ENCODE results near the gene TBC1D2. TPM values are rescaled to one million over a fixed set of nuclear protein-coding genes. Genes with fewer than 3 reads are reported as not detected.

The TBC1D2 gene
- polyA plus RNA-seq, 2 of the 4 experiments (the other 2 are of a cell fraction), result 3.3 to 7.3 TPM

DNA sequence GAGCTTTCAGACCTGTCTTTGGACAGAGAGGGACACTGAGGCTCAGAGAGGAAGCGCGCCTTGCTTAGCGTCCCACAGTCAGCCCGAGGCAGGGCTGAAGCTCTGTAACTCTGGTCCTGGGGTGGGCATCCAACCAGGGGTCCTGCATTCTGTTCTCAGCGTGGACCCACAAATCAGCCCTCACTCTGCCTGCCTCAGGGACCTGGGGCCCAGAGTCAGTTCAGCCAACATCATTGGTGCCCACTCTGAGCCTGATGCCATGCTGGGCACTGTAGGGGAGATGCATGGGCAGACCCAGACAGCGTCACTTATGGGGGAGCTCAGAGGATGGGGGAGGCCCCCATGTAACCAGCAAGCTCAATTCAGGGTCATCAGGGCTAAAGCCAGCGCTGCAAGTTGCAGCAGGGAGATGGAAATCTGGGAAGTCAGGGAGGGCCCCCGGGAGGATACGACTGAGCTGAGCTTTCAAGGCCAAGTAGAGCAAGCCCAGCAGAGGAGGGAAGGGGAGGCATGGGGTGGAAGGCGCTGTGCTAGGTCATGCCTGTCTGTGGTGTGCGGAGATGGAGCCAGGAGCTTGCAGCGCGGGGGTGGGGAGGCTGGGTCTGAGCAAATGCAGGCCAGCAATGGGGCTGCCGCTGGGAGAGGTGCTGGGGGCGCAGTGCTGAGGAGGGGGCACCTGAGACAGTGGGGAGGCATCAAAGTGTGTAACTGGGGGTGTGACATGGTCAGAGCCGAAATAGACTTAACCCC, 84.1 kb downstream of the TBC1D2 start:
- CTCF ChIA-PET, result interaction anchor here (1.2 to 2.1 kb wide), 5 partner anchors 9 to 248 kb away, joined by 3 to 5 read pairs (median 4); partner anchors contain the start of gene TRMO
- H3K4me2 ChIP-seq, result no peak overlapping the region
- TF ChIP-seq, protein P1, sequence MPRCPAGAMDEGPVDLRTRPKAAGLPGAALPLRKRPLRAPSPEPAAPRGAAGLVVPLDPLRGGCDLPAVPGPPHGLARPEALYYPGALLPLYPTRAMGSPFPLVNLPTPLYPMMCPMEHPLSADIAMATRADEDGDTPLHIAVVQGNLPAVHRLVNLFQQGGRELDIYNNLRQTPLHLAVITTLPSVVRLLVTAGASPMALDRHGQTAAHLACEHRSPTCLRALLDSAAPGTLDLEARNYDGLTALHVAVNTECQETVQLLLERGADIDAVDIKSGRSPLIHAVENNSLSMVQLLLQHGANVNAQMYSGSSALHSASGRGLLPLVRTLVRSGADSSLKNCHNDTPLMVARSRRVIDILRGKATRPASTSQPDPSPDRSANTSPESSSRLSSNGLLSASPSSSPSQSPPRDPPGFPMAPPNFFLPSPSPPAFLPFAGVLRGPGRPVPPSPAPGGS (IDR thresholded peaks at IDR 0.05), result no peak
- TF ChIP-seq, protein P2, sequence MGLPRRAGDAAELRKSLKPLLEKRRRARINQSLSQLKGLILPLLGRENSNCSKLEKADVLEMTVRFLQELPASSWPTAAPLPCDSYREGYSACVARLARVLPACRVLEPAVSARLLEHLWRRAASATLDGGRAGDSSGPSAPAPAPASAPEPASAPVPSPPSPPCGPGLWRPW (IDR thresholded peaks at IDR 0.05), result no peak
- TF ChIP-seq, protein P3, sequence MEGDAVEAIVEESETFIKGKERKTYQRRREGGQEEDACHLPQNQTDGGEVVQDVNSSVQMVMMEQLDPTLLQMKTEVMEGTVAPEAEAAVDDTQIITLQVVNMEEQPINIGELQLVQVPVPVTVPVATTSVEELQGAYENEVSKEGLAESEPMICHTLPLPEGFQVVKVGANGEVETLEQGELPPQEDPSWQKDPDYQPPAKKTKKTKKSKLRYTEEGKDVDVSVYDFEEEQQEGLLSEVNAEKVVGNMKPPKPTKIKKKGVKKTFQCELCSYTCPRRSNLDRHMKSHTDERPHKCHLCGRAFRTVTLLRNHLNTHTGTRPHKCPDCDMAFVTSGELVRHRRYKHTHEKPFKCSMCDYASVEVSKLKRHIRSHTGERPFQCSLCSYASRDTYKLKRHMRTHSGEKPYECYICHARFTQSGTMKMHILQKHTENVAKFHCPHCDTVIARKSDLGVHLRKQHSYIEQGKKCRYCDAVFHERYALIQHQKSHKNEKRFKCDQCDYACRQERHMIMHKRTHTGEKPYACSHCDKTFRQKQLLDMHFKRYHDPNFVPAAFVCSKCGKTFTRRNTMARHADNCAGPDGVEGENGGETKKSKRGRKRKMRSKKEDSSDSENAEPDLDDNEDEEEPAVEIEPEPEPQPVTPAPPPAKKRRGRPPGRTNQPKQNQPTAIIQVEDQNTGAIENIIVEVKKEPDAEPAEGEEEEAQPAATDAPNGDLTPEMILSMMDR (IDR thresholded peaks at IDR 0.05), result no peak
- FAIRE-seq (no peak), DNase-seq (ENCODE audit: low read depth in 1 of 2, low spot score in 1 of 2) (no peak), ATAC-seq (no peak)
- 0 out of 3 replicates have a peak, but pooled peaks cover 3% of the 10 kb centered on the region for H3K4me1 ChIP-seq
- no peaks in the 10 kb centered on the region for H3K9me3 ChIP-seq
- H3K27ac ChIP-seq, result no peak overlapping the region
- H3K4me3 ChIP-seq, result no peak overlapping the region
- 72% methylated on average over 12 of the region's 16 CpGs for WGBS (ENCODE audit: missing lambda C conversion rate)
- POLR2A ChIA-PET, result no interaction called here

DNA sequence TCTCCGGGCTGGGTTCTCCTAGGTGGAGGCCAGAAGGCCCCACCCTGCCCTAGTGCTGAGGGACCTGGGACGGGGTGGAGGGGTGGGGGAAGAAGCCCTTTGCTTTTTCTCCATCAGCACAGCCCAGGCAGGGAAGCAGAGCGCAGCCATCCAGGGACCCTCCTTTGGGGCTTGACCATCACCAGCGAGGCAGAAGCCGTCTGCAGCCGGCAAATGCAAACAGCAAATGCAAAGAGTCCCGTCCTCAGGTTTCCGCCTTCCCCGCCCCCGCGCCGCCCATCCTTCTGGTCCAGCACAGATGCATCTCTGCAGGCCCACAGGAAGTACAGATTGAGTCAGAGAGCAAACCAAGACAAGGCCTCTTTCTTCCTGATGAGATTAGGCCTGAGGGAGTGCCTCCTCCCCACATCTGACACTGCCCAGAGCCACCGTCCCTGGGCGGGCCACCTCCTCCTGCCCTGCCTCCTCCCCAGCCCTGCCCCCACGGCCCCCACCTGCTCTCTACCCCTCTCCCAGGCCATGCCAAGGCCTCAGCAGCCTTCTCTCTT, 86.4 kb downstream of the TBC1D2 start:
- TF ChIP-seq, protein P4, sequence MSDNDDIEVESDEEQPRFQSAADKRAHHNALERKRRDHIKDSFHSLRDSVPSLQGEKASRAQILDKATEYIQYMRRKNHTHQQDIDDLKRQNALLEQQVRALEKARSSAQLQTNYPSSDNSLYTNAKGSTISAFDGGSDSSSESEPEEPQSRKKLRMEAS (IDR thresholded peaks at IDR 0.05), result no peak
- TF ChIP-seq HEYL (CRISPR knock-in tag; IDR thresholded peaks at IDR 0.05), result no peak
- no peak for TF ChIP-seq CBX8 (IDR thresholded peaks at IDR 0.05)
- no peak for TF ChIP-seq SMC3 (IDR thresholded peaks at IDR 0.05)
- no peak for TF ChIP-seq FOXS1 (CRISPR knock-in tag; IDR thresholded peaks at IDR 0.05)
- TF ChIP-seq ESRRA (IDR thresholded peaks at IDR 0.05; ENCODE audit: borderline replicate concordance, low read length), result no peak
- FAIRE-seq (no peak), DNase-seq (ENCODE audit: low read depth in 1 of 2, low spot score in 1 of 2) (no peak), ATAC-seq (peak in 1 of 2 experiments; percentile 30; a peak in 3 of 6 replicates)
- H3K4me2 ChIP-seq, result no peak overlapping the region
- no peaks in the 10 kb centered on the region for H3K9me3 ChIP-seq
- H3K4me1 ChIP-seq, result 0 out of 3 replicates have a peak, but pooled peaks cover 3% of the 10 kb centered on the region
- CTCF ChIA-PET, result interaction anchor here (1.5 kb wide), 1 partner anchor 13 kb away, joined by 5 read pairs; no protein-coding TSS in a partner anchor
- H3K27ac ChIP-seq, result no peak overlapping the region
- POLR2A ChIA-PET, result no interaction called here
- WGBS (ENCODE audit: missing lambda C conversion rate), result 90% methylated on average over 12 of the region's 15 CpGs
- H3K4me3 ChIP-seq, result no peak overlapping the region

DNA sequence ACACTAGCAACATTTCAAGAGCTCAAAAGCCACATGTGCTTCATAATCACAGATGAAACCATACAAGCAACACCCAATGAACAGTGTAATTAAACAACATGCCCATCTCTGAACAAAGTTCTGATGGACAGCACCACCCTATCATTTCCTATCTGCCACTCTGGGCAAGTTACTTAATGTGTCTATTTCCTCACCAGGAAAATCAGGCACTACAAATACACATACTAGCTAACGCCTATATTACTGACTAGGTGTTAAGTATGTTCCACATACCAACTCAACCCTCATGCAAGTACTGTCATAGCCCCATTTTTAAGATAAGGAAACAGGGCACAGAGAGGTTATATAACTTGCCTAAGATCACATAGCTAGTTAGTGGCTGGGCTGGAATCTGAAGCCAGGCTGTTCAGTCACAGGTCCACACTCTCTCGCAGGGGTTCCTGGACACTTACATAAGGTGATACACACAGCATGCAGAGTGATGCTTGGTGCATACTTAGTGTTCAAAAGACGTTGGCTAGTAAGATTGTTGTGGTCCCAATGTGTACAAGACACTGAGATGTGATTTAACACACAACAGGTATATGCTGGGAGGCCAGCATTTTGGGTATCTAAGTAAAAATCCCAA, 87.2 kb downstream of the TBC1D2 start:
- ChIA-PET CTCF (interaction anchor here (0.7 kb wide), 1 partner anchor 10 kb away, joined by 3 read pairs; no protein-coding TSS in a partner anchor), POLR2A (no interaction called here)
- no peak for FAIRE-seq
- TF ChIP-seq KDM1A (IDR thresholded peaks at IDR 0.05; ENCODE audit: low read depth) (no peak), CHD2 (IDR thresholded peaks at IDR 0.05; ENCODE audit: low read length, partially characterized antibody) (no peak), TP53 (CRISPR knock-in tag; IDR thresholded peaks at IDR 0.05) (no peak)
- TF ChIP-seq, protein P5, sequence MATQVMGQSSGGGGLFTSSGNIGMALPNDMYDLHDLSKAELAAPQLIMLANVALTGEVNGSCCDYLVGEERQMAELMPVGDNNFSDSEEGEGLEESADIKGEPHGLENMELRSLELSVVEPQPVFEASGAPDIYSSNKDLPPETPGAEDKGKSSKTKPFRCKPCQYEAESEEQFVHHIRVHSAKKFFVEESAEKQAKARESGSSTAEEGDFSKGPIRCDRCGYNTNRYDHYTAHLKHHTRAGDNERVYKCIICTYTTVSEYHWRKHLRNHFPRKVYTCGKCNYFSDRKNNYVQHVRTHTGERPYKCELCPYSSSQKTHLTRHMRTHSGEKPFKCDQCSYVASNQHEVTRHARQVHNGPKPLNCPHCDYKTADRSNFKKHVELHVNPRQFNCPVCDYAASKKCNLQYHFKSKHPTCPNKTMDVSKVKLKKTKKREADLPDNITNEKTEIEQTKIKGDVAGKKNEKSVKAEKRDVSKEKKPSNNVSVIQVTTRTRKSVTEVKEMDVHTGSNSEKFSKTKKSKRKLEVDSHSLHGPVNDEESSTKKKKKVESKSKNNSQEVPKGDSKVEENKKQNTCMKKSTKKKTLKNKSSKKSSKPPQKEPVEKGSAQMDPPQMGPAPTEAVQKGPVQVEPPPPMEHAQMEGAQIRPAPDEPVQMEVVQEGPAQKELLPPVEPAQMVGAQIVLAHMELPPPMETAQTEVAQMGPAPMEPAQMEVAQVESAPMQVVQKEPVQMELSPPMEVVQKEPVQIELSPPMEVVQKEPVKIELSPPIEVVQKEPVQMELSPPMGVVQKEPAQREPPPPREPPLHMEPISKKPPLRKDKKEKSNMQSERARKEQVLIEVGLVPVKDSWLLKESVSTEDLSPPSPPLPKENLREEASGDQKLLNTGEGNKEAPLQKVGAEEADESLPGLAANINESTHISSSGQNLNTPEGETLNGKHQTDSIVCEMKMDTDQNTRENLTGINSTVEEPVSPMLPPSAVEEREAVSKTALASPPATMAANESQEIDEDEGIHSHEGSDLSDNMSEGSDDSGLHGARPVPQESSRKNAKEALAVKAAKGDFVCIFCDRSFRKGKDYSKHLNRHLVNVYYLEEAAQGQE (IDR thresholded peaks at IDR 0.05), result no peak
- TF ChIP-seq, protein P6, sequence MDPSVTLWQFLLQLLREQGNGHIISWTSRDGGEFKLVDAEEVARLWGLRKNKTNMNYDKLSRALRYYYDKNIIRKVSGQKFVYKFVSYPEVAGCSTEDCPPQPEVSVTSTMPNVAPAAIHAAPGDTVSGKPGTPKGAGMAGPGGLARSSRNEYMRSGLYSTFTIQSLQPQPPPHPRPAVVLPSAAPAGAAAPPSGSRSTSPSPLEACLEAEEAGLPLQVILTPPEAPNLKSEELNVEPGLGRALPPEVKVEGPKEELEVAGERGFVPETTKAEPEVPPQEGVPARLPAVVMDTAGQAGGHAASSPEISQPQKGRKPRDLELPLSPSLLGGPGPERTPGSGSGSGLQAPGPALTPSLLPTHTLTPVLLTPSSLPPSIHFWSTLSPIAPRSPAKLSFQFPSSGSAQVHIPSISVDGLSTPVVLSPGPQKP (IDR thresholded peaks at IDR 0.05; ENCODE audit: low read depth, low read length), result no peak
- TF ChIP-seq, protein P7, sequence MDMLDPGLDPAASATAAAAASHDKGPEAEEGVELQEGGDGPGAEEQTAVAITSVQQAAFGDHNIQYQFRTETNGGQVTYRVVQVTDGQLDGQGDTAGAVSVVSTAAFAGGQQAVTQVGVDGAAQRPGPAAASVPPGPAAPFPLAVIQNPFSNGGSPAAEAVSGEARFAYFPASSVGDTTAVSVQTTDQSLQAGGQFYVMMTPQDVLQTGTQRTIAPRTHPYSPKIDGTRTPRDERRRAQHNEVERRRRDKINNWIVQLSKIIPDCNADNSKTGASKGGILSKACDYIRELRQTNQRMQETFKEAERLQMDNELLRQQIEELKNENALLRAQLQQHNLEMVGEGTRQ (IDR thresholded peaks at IDR 0.05), result no peak
- Histone ChIP-seq H3K4me3 (no peak overlapping the region), H3K27ac (no peak overlapping the region), H3K9me3 (no peaks in the 10 kb centered on the region), H3K4me1 (0 out of 3 replicates have a peak, but pooled peaks cover 3% of the 10 kb centered on the region), H3K4me2 (no peak overlapping the region)
- no peak for ATAC-seq
- 54% methylated on average over 3 of the region's 3 CpGs for WGBS (ENCODE audit: missing lambda C conversion rate)
- DNase-seq (ENCODE audit: low read depth in 1 of 2, low spot score in 1 of 2), result no peak

All from A549 (cell line).